ENCODE measurements around the gene SLITRK2.

The SLITRK2 gene

GRCh38 chrX:145843146-145843904 lies 25.7 kb downstream of the SLITRK2 start:
- Histone ChIP-seq H3K9me3 (no peaks in the 10 kb centered on the region), H3K36me3 (no peaks in the 10 kb centered on the region), H3K4me3 (ENCODE audit: low read depth in 1 of 2, low read length in 1 of 2) (no peak overlapping the region), H3K27me3 (no peaks in the 10 kb centered on the region), H3K27ac (no peak overlapping the region), H3K4me1 (ENCODE audit: control insufficient read depth in 1 of 2, insufficient read depth in 1 of 2, low read depth in 1 of 2, low read length in 1 of 2) (no peaks in the 10 kb centered on the region)
- TF ChIP-seq CTCF (IDR thresholded peaks at IDR 0.05): no peak

GRCh38 chrX:145844886-145845285 lies 27.3 kb downstream of the SLITRK2 start:
- H3K4me1 ChIP-seq (ENCODE audit: control insufficient read depth in 1 of 2, insufficient read depth in 1 of 2, low read depth in 1 of 2, low read length in 1 of 2): no peaks in the 10 kb centered on the region
- H3K36me3 ChIP-seq: no peaks in the 10 kb centered on the region
- no peak for TF ChIP-seq CTCF (IDR thresholded peaks at IDR 0.05)
- no peak overlapping the region for H3K4me3 ChIP-seq (ENCODE audit: low read depth in 1 of 2, low read length in 1 of 2)
- no peak overlapping the region for H3K27ac ChIP-seq
- H3K9me3 ChIP-seq: no peaks in the 10 kb centered on the region
- H3K27me3 ChIP-seq: no peaks in the 10 kb centered on the region

DNA sequence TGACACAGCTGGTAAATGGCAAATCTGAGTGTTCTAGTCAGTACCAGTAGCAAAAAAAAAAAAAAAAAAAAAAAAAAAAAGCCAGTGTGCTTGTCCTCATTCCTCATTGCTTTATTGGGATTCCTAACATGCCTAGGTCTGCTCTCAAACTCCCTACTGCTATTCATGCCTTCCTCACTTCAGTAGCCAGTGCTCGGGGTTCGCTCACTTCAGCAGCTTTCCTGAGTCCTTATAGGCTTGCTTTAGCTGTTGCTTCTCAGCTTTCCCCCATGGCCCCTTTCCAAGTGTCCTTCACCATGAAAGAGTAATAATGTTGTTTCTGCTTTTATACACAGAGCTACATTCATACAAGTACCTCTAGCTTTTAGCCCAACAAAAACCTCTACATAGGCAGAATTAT lies 30.8 kb downstream of the SLITRK2 start:
- Histone ChIP-seq H3K9me3 (no peaks in the 10 kb centered on the region), H3K4me1 (ENCODE audit: control insufficient read depth in 1 of 2, insufficient read depth in 1 of 2, low read depth in 1 of 2, low read length in 1 of 2) (no peaks in the 10 kb centered on the region), H3K27me3 (no peaks in the 10 kb centered on the region), H3K4me3 (ENCODE audit: low read depth in 1 of 2, low read length in 1 of 2) (no peak overlapping the region), H3K27ac (no peak overlapping the region), H3K36me3 (no peaks in the 10 kb centered on the region)
- no peak for TF ChIP-seq CTCF (IDR thresholded peaks at IDR 0.05)

- H3K27me3 ChIP-seq: no peaks in the 10 kb centered on the region
- TF ChIP-seq CTCF (IDR thresholded peaks at IDR 0.05): no peak
- no peaks in the 10 kb centered on the region for H3K4me1 ChIP-seq (ENCODE audit: control insufficient read depth in 1 of 2, insufficient read depth in 1 of 2, low read depth in 1 of 2, low read length in 1 of 2)
- H3K4me3 ChIP-seq (ENCODE audit: low read depth in 1 of 2, low read length in 1 of 2): no peak overlapping the region
- H3K27ac ChIP-seq: no peak overlapping the region
- H3K9me3 ChIP-seq: no peaks in the 10 kb centered on the region
- no peaks in the 10 kb centered on the region for H3K36me3 ChIP-seq
Observed at GRCh38 chrX:145848857-145849256, 31.2 kb downstream of the SLITRK2 start.

- H3K4me3 ChIP-seq (ENCODE audit: low read depth in 1 of 2, low read length in 1 of 2): no peak overlapping the region
Observed at GRCh38 chrX:145853181-145853580, 35.6 kb downstream of the SLITRK2 start.

More at GRCh38 chrX:145853181-145853580, 35.6 kb downstream of the SLITRK2 start:
- no peak for TF ChIP-seq CTCF (IDR thresholded peaks at IDR 0.05)
- Histone ChIP-seq H3K36me3 (no peaks in the 10 kb centered on the region), H3K4me1 (ENCODE audit: control insufficient read depth in 1 of 2, insufficient read depth in 1 of 2, low read depth in 1 of 2, low read length in 1 of 2) (no peaks in the 10 kb centered on the region), H3K27me3 (no peaks in the 10 kb centered on the region), H3K9me3 (no peaks in the 10 kb centered on the region), H3K27ac (no peak overlapping the region)

Measured in neutrophil (primary cell).